OCI-LY7 (cell line): ENCODE results near the gene SAPCD1. TPM values are rescaled to one million over a fixed set of nuclear protein-coding genes. Genes with fewer than 3 reads are reported as not detected.

Experiments used
- BruUV-seq: library from RNA; stranded (reverse); fragments of 400-500 nt; replicated peaks from 2 replicates; lab custom pipeline; 2021; lab: Mats Ljungman, UMichigan
- CTCF ChIA-PET: fragments of 300-600 bp; sonication (Branson Sonifier 250); formaldehyde crosslinking; loops from one replicate; lab custom pipeline; 2022; ENCODE audit warnings: antibody characterized with exemption; ENCODE audit not compliant: unreplicated experiment; lab: Charles Lee
- POLR2A ChIA-PET: fragments of 300-600 bp; sonication (Branson Sonifier 250); formaldehyde crosslinking; loops from one replicate; lab custom pipeline; 2022; ENCODE audit warnings: antibody characterized with exemption; lab: Charles Lee
- DNase-seq: peaks from one replicate; pipeline ENCODE4 v3.0.0-alpha.2; 2015; ENCODE audit warnings: low spot score
- H2AFZ ChIP-seq: fragments of 200-600 bp; sonication (generic), shearing (Covaris generic); 2 replicates; pipeline ENCODE4 v1.6.1; 2014; ENCODE audit warnings: mild to moderate bottlenecking, antibody characterized with exemption, low read length, moderate library complexity
- H3K27ac ChIP-seq: fragments of 200-600 bp; sonication (generic); 2 replicates; pipeline ENCODE4 v1.5.1; 2014; ENCODE audit warnings: mixed run types, low read depth, mild to moderate bottlenecking, moderate library complexity, low read length, inconsistent platforms; ENCODE audit not compliant: poor library complexity, severe bottlenecking
- H3K36me3 ChIP-seq: fragments of 200-600 bp; sonication (generic); 2 replicates; pipeline ENCODE4 v1.6.1; 2014; ENCODE audit warnings: mild to moderate bottlenecking, antibody characterized with exemption, low read length, moderate library complexity, mixed read lengths; ENCODE audit not compliant: insufficient read depth
- H3K4me1 ChIP-seq: fragments of 200-600 bp; sonication (generic); 2 replicates; pipeline ENCODE4 v1.5.1; 2014; ENCODE audit warnings: mild to moderate bottlenecking, low read length; ENCODE audit not compliant: insufficient read depth, poor library complexity, severe bottlenecking
- H3K4me2 ChIP-seq: fragments of 200-600 bp; sonication (generic); 2 replicates; pipeline ENCODE4 v1.6.1; 2014; ENCODE audit warnings: mild to moderate bottlenecking, low read length
- H3K4me3 ChIP-seq: fragments of 200-600 bp; sonication (generic); 2 replicates; pipeline ENCODE4 v1.5.1; 2014; ENCODE audit warnings: mild to moderate bottlenecking, low read depth, low read length; ENCODE audit not compliant: poor library complexity, severe bottlenecking
- H3K79me2 ChIP-seq: fragments of 200-600 bp; sonication (generic); 2 replicates; pipeline ENCODE4 v1.6.1; 2016; ENCODE audit warnings: low read depth, mild to moderate bottlenecking, low read length, moderate library complexity, mixed read lengths; ENCODE audit not compliant: insufficient read depth
- H3K9me2 ChIP-seq: fragments of 200-600 bp; sonication (generic); 2 replicates; pipeline ENCODE4 v1.6.1; 2016; ENCODE audit warnings: mild to moderate bottlenecking, low read length, mixed read lengths; ENCODE audit not compliant: insufficient read depth
- H3K9me3 ChIP-seq: fragments of 200-600 bp; sonication (generic); 2 replicates; pipeline ENCODE4 v1.6.1; 2014; ENCODE audit warnings: mild to moderate bottlenecking, mixed run types, low read length, mixed read lengths
- H4K20me1 ChIP-seq: fragments of 200-600 bp; sonication (generic); 2 replicates; pipeline ENCODE4 v1.6.1; 2014; ENCODE audit warnings: mild to moderate bottlenecking, antibody characterized with exemption, low read length, moderate library complexity, mixed read lengths; ENCODE audit not compliant: insufficient read depth
- CTCF ChIP-seq: fragments of 200-600 bp; sonication (generic); conservative IDR thresholded peaks from 2 replicates; pipeline ENCODE4 v1.5.1; 2014; ENCODE audit warnings: mild to moderate bottlenecking, antibody characterized with exemption, low read length, moderate library complexity, mixed read lengths
- EZH2phosphoT487 ChIP-seq: fragments of 200-600 bp; sonication (generic); IDR thresholded peaks from 2 replicates; pipeline ENCODE4 v1.6.1; 2018; ENCODE audit warnings: low read depth, borderline replicate concordance, mild to moderate bottlenecking, mixed run types, antibody characterized with exemption, low read length, moderate library complexity, mixed read lengths
- intact Hi-C: fragments of 100-400 bp; cut with micrococcal nuclease; formaldehyde crosslinking; loops from one replicate; pipeline ENCODE4 v1.10.0; 2022; ENCODE audit not compliant: unreplicated experiment
- total RNA-seq, 2 experiments: library from RNA; depleted of rRNA in 1 of 2; stranded (reverse); fragments of >200 nt in 1 of 2; shearing (Covaris generic) in 1 of 2; gene quantifications; 2 replicates each; pipeline ENCODE4 v1.2.3, GENCODE V29; 2014 to 2022

Gene SAPCD1
- total RNA-seq, 2 experiments from 2014 or later: 31.3 to 53.5 TPM

GRCh38 chr6:31730631-31731086 is 31.8 kb upstream of the SAPCD1 start:
- H3K9me2 ChIP-seq: no peaks in the 10 kb centered on the region
- 0 out of 2 replicates have a peak, but pooled peaks cover 8% of the 10 kb centered on the region for H4K20me1 ChIP-seq
- no peak for DNase-seq
- no peak overlapping the region for H3K27ac ChIP-seq
- H3K4me1 ChIP-seq: peaks cover 57% of the 10 kb centered on the region
- intact Hi-C loops: no loop called here
- POLR2A ChIA-PET: interaction anchor here (0.5 to 2.2 kb wide), 4 partner anchors 9 to 168 kb away, joined by 3 to 19 read pairs (median 4); partner anchors contain the start of gene MSH5
- TF ChIP-seq EZH2phosphoT487 (no peak), CTCF (no peak)
- H3K4me3 ChIP-seq: no peak overlapping the region
- H2AFZ ChIP-seq: no peak overlapping the region
- H3K9me3 ChIP-seq: no peaks in the 10 kb centered on the region
- H3K36me3 ChIP-seq: peaks cover 67% of the 10 kb centered on the region
- CTCF ChIA-PET: interaction anchor here (1.8 kb wide), 1 partner anchor 8 kb away, joined by 5 read pairs; no protein-coding TSS in a partner anchor
- peaks cover 21% of the 10 kb centered on the region for H3K79me2 ChIP-seq
- H3K4me2 ChIP-seq: no peak overlapping the region
- BruUV-seq: no TSS peak

GRCh38 chr6:31732029-31732428 is 30.4 kb upstream of the SAPCD1 start:
- Histone ChIP-seq H3K9me3 (no peaks in the 10 kb centered on the region), H2AFZ (no peak overlapping the region), H3K9me2 (no peaks in the 10 kb centered on the region), H3K79me2 (peaks cover 34% of the 10 kb centered on the region), H3K4me1 (peaks cover 57% of the 10 kb centered on the region), H3K36me3 (peaks cover 54% of the 10 kb centered on the region), H3K4me2 (no peak overlapping the region), H4K20me1 (0 out of 2 replicates have a peak, but pooled peaks cover 8% of the 10 kb centered on the region), H3K27ac (no peak overlapping the region), H3K4me3 (no peak overlapping the region)
- ChIA-PET CTCF (no interaction called here), POLR2A (interaction anchor here (0.7 to 0.9 kb wide), 2 partner anchors 9 to 98 kb away, joined by 3 read pairs; no protein-coding TSS in a partner anchor)
- no peak for DNase-seq
- intact Hi-C loops: no loop called here
- no peak for TF ChIP-seq EZH2phosphoT487
- no peak for TF ChIP-seq CTCF
- no TSS peak for BruUV-seq

GRCh38 chr6:31733734-31734133 is 28.7 kb upstream of the SAPCD1 start:
- intact Hi-C loops: no loop called here
- peaks cover 34% of the 10 kb centered on the region for H3K79me2 ChIP-seq
- no peak for DNase-seq
- peak overlapping the region; percentile 76 for H3K4me2 ChIP-seq
- 0 out of 2 replicates have a peak, but pooled peaks cover 8% of the 10 kb centered on the region for H4K20me1 ChIP-seq
- ChIA-PET POLR2A (no interaction called here), CTCF (no interaction called here)
- H3K9me2 ChIP-seq: no peaks in the 10 kb centered on the region
- peak overlapping the region; percentile 93 for H3K27ac ChIP-seq
- no peak for TF ChIP-seq EZH2phosphoT487
- no peak for TF ChIP-seq CTCF
- H2AFZ ChIP-seq: no peak overlapping the region
- peak overlapping the region; percentile 78 for H3K4me3 ChIP-seq
- H3K9me3 ChIP-seq: no peaks in the 10 kb centered on the region
- no TSS peak for BruUV-seq
- H3K4me1 ChIP-seq: peaks cover 57% of the 10 kb centered on the region
- H3K36me3 ChIP-seq: peaks cover 43% of the 10 kb centered on the region
